Kidney glomerular epithelial cell (primary cell): ENCODE results near the gene PIP5K1B.

ENCODE experiments used
- DNase-seq: peaks from one replicate; lab custom pipeline; 2025; lab: John Stamatoyannopoulos, UW

Gene PIP5K1B

GRCh38 chr9:68913054-68913453 is 208.0 kb downstream of the PIP5K1B start:
- no peak for DNase-seq

- no peak for DNase-seq
These were observed 209.7 kb downstream of the PIP5K1B start for GRCh38 chr9:68914751-68915150.

GRCh38 chr9:68919661-68920060 is 214.6 kb downstream of the PIP5K1B start:
- no peak for DNase-seq

- DNase-seq, result no peak
These were observed 215.9 kb downstream of the PIP5K1B start for GRCh38 chr9:68920921-68921320.

GRCh38 chr9:68923480-68923879 is 218.4 kb downstream of the PIP5K1B start:
- DNase-seq, result no peak

GRCh38 chr9:68925175-68925574 is 220.1 kb downstream of the PIP5K1B start:
- no peak for DNase-seq

- DNase-seq, result no peak
These were observed 222.1 kb downstream of the PIP5K1B start for GRCh38 chr9:68927165-68927564.

GRCh38 chr9:68931821-68932220 is 226.8 kb downstream of the PIP5K1B start:
- DNase-seq, result no peak

GRCh38 chr9:68932458-68932857 is 227.4 kb downstream of the PIP5K1B start:
- DNase-seq, result no peak

GRCh38 chr9:68933434-68934328 is 228.6 kb downstream of the PIP5K1B start:
- DNase-seq, result no peak

- DNase-seq, result no peak
These were observed 229.2 kb downstream of the PIP5K1B start for GRCh38 chr9:68934329-68934644.

- DNase-seq, result no peak
These were observed 235.5 kb downstream of the PIP5K1B start for GRCh38 chr9:68940573-68940972.

- DNase-seq, result no peak
These were observed 236.9 kb downstream of the PIP5K1B start for GRCh38 chr9:68941780-68942459.

- no peak for DNase-seq
These were observed 237.8 kb downstream of the PIP5K1B start for GRCh38 chr9:68942790-68943189.

- no peak for DNase-seq
These were observed 242.0 kb downstream of the PIP5K1B start for GRCh38 chr9:68947015-68947414.

GRCh38 chr9:68947842-68948569 is 243.0 kb downstream of the PIP5K1B start:
- DNase-seq, result no peak

- no peak for DNase-seq
These were observed 244.4 kb downstream of the PIP5K1B start for GRCh38 chr9:68949271-68950000.

GRCh38 chr9:68950188-68950587 is 245.1 kb downstream of the PIP5K1B start:
- DNase-seq, result no peak

- DNase-seq, result no peak
These were observed 245.6 kb downstream of the PIP5K1B start for GRCh38 chr9:68950689-68951088.

GRCh38 chr9:68951879-68952659 is 247.0 kb downstream of the PIP5K1B start:
- DNase-seq, result no peak

GRCh38 chr9:68953771-68954170 is 248.7 kb downstream of the PIP5K1B start:
- DNase-seq, result no peak
